GM21390 (cell line): Measurements from ENCODE around the gene MAP2K5.

Source experiments
- ATAC-seq: cut with Tn5 transposase; IDR thresholded peaks from one replicate; pipeline ENCODE4 v1.9.1; 2021; ENCODE audit not compliant: unreplicated experiment

The MAP2K5 gene

GRCh38 chr15:67717776-67718175 lies 175.3 kb downstream of the MAP2K5 start:
- no peak for ATAC-seq

- no peak for ATAC-seq
Measured at GRCh38 chr15:67719330-67719959, 176.9 kb downstream of the MAP2K5 start.

- ATAC-seq, result no peak
Measured at GRCh38 chr15:67720556-67721175, 178.2 kb downstream of the MAP2K5 start.

- ATAC-seq, result no peak
Measured at GRCh38 chr15:67722030-67722817, 179.7 kb downstream of the MAP2K5 start.

- ATAC-seq, result no peak
Measured at GRCh38 chr15:67723294-67724024, 181.0 kb downstream of the MAP2K5 start.

- ATAC-seq, result no peak
Measured at GRCh38 chr15:67724691-67725375, 182.3 kb downstream of the MAP2K5 start.

DNA sequence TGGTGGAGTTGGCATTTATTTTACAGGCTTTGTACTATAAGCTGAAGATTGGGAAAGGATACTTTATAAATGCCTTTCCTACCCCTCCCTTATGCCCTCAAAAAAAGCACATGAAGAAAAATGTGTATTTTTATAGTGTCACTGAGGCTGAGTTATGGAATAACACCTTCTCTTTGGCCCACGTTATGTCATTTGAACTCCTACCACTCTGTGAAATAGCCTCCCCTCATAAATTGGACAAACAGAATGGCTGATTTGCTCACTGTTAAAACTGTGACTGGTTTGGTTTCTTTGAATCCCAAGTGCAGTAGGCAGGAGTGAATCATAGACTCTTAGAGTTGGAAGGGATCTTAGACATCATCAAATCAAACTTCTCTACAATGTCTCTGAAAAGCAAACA lies 187.6 kb downstream of the MAP2K5 start:
- no peak for ATAC-seq

DNA sequence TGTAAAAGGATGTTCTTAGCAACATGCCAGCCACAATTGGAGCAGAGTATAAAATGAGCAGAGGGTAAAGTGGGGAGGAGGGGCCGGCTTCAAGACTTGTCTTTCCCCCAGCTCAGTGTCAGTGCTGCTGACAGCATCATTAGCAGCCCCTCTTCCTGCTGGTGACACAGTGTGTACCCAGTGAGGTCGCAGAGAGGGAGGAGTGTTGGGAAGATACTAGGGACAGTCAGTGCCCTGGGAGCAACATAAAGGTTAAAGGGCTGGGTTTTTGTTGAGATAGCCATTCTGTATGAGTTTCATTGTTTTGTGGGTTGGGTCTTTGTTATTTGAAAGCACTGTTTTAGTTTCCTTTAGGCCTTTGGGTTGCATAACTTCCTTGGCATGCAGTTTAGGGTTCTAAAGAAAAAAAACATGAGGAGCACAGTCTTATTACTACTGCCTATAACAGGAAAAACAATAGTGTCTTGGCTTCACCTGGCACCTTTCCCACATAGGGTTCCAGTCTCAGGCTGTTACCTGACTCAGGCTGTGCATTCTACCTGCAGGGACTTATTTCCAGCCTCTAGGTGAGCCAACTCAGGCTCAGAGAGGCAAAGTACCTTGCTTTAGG lies 188.7 kb downstream of the MAP2K5 start:
- ATAC-seq, result no peak

- ATAC-seq, result no peak
Measured at GRCh38 chr15:67732164-67732563, 189.7 kb downstream of the MAP2K5 start.

DNA sequence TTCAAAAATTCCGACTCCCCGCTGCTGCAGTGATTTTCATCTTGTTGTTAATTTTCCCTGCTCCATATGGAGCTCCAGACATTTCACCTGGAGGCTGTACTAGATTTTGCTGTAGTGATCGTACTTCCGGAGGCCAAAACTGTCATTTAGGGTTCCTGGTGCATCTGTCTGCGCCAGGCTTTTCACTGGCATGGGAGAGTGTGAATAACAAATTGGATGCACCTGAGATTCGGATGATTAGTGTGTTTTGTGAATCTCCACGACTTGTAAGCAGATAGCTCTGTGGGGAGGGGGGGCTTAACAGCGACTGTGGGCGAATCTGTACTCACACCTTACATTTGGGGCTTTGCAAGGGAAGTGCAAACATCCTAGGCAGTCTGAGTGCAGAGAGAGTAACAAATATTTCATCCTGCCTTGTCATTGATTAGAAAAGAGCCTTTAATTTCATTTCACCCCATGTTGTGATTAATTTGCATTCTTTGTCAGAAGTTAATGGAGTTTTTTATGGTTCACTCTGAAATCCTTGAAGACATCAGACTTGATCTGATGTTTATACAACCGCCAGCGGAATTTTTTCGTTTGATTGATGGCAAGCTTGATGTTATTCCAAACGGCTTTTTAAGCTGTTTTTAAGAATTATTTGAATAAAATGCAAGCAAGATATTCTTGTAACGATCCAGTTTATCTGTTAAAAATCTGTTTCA lies 190.3 kb downstream of the MAP2K5 start:
- ATAC-seq, result no peak

DNA sequence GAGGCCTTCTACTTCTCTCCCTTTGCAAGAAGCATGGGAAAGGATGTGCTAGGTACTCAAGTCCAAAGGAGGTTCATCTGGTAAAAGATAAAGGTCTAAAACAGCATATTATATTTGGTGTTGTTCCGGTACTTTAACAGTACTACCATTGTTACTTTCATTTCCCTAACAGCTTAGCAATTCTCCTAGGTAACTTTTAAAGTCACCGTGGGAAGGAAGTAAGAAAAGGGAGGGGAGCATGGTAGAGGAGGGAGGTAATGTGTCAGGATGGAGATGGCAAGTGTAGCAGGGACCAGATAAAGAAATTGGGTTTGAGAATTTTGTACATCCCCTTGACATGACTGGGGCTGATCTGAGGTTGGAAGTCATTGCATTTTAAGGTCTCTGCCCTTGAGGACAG lies 193.4 kb downstream of the MAP2K5 start:
- ATAC-seq, result no peak

DNA sequence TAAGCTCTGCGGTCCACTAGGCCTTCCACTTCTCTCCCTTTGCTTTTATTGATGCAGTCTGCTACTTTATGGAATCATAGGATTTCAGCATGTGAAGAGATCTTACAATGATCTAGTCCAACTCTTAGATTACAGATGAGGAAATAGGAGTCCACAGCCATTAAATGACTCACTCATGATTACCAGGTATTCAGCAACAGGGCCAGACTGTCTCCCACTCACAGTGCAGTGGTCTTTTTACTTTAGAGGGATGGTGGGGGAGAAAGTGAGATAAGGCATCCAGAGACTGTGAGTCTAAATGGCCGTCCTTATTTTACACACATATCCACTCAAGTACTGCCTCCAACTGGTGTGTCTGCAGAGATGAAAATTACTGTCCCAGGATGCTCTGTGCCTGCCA lies 194.3 kb downstream of the MAP2K5 start:
- ATAC-seq, result no peak

DNA sequence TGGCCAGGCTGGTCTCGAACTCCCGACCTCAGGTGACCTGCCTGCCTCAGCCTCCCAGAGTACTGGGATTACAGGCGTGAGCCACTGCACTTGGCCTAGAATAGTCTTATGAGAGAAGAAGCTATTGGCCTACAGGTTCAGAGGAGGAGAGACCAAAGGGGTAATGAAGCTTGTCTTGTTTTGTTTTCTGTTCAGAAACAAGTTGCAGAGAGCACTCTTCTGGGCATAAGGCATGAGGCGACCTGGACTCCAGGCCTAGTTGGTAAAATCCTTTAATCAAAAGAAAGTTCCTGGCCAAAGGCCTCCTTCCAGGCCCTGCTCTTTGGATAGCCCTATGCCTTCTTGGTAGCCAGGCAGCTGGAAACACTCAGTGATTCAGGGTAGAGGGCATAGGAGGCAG lies 195.6 kb downstream of the MAP2K5 start:
- no peak for ATAC-seq

- ATAC-seq, result no peak
Measured at GRCh38 chr15:67740405-67740804, 197.9 kb downstream of the MAP2K5 start.

GRCh38 chr15:67741308-67741707 lies 198.8 kb downstream of the MAP2K5 start:
- no peak for ATAC-seq

DNA sequence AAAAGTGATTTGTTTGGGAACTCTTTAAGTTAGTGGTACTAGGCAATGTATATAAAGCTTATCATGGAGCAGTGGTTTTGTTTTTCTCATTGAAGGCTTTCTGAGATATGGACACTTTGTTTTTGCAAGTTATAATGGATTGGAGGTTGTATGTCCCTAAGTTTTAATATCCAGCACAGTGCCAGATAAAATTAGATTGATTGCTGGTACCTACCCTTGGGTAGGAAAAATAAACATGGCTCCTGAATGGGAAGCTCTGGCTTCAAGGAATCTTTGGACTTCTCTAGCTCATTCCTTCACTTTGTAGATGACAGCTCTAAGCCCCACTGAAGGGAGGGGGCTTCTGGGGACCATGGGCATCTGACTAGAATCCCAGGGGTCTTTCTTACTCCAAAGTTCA lies 201.1 kb downstream of the MAP2K5 start:
- ATAC-seq, result no peak

- ATAC-seq, result no peak
Measured at GRCh38 chr15:67744331-67745072, 202.0 kb downstream of the MAP2K5 start.

DNA sequence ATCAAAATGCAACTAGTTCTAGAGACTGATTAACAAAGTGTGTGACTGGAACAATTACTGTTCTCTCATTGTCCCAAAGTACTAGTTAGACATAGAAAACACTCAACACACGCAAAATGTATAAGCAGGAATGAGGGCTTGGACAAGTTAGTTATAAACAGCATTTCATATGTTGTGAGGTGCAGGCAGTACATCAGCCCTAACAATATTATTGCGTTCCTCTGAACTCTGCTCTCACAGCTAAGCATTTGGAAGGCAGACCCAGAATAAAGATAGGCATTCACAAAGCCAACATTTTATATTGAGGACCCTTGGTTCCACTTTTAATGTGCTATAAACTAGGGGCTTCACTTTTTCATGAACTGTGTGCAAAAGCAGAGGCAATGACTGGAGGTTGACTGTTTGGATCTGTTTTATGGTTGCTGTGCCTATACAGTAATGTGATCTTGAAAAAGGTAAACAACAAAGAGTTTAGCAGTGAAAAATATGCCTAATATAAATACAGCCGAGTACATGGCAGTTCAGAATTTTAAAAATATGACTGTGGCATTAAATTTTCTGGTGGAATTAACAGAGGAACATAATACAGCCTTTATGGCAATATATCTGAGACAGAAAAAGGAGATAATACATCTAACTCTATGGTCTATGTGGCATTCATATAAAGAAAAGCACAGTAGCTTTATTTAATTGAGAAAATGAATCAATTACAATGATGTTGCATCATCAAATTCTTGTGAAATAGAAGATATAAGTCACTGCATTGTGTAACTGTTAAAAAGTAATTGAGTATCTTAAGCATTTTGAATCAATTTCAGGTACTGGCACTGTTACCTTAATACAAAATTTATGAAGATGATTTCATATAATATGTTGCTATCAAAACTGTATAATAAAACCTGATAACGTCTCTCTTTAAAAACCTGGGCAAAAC lies 202.8 kb downstream of the MAP2K5 start:
- ATAC-seq, result no peak
